ENCODE results near the gene NDUFB2. TPM values are rescaled to one million over a fixed set of nuclear protein-coding genes. Genes with fewer than 3 reads are reported as not detected.
A peak's percentile ranks its signal among the peaks of the same experiment; 100 is the strongest.

The NDUFB2 gene
- total RNA-seq, 1 donor from 2014 or later, result 682 TPM

- no peaks in the 10 kb centered on the region for H3K9me3 ChIP-seq (replicated peaks)
- H3K4me1 ChIP-seq, result peaks cover 51% of the 10 kb centered on the region
- peak; percentile 96 for TF ChIP-seq CTCF (IDR thresholded peaks at IDR 0.05; ENCODE audit: borderline replicate concordance)
- no peak overlapping the region for H3K27ac ChIP-seq (replicated peaks)
- intact Hi-C loops (cut with micrococcal nuclease), result loop anchor here (2.0 kb wide), 1 partner anchor 135 kb away; no protein-coding TSS in a partner anchor
- no peaks in the 10 kb centered on the region for H3K27me3 ChIP-seq (ENCODE audit: low read depth)
- no peak overlapping the region for H3K4me3 ChIP-seq
- H3K36me3 ChIP-seq, result no peaks in the 10 kb centered on the region
- no peak for DNase-seq
These were observed 43.0 kb upstream of the NDUFB2 start for GRCh38 chr7:140653319-140654108.

- H3K4me3 ChIP-seq, result no peak overlapping the region
- no peaks in the 10 kb centered on the region for H3K9me3 ChIP-seq (replicated peaks)
- H3K36me3 ChIP-seq, result no peaks in the 10 kb centered on the region
- intact Hi-C loops (cut with micrococcal nuclease), result no loop called here
- no peak for DNase-seq
- peaks cover 51% of the 10 kb centered on the region for H3K4me1 ChIP-seq
- no peak for TF ChIP-seq CTCF (IDR thresholded peaks at IDR 0.05; ENCODE audit: borderline replicate concordance)
- H3K27me3 ChIP-seq (ENCODE audit: low read depth), result no peaks in the 10 kb centered on the region
- no peak overlapping the region for H3K27ac ChIP-seq (replicated peaks)
These were observed 42.5 kb upstream of the NDUFB2 start for GRCh38 chr7:140654109-140654387.

GRCh38 chr7:140654661-140655060 is 41.8 kb upstream of the NDUFB2 start:
- Histone ChIP-seq H3K9me3 (replicated peaks) (no peaks in the 10 kb centered on the region), H3K4me1 (peaks cover 45% of the 10 kb centered on the region), H3K27me3 (ENCODE audit: low read depth) (no peaks in the 10 kb centered on the region), H3K27ac (replicated peaks) (no peak overlapping the region), H3K36me3 (no peaks in the 10 kb centered on the region), H3K4me3 (no peak overlapping the region)
- TF ChIP-seq CTCF (IDR thresholded peaks at IDR 0.05; ENCODE audit: borderline replicate concordance), result no peak
- DNase-seq, result no peak
- intact Hi-C loops (cut with micrococcal nuclease), result no loop called here

GRCh38 chr7:140655511-140656408 is 40.7 kb upstream of the NDUFB2 start:
- no peaks in the 10 kb centered on the region for H3K27me3 ChIP-seq (ENCODE audit: low read depth)
- TF ChIP-seq CTCF (IDR thresholded peaks at IDR 0.05; ENCODE audit: borderline replicate concordance), result no peak
- H3K36me3 ChIP-seq, result no peaks in the 10 kb centered on the region
- peaks cover 34% of the 10 kb centered on the region for H3K4me1 ChIP-seq
- peak overlapping the region; percentile 39 for H3K4me3 ChIP-seq
- intact Hi-C loops (cut with micrococcal nuclease), result no loop called here
- peak overlapping the region; percentile 50 for H3K27ac ChIP-seq (replicated peaks)
- H3K9me3 ChIP-seq (replicated peaks), result no peaks in the 10 kb centered on the region
- DNase-seq, result no peak

- TF ChIP-seq CTCF (IDR thresholded peaks at IDR 0.05; ENCODE audit: borderline replicate concordance), result no peak
- Histone ChIP-seq H3K36me3 (no peaks in the 10 kb centered on the region), H3K4me1 (peaks cover 28% of the 10 kb centered on the region), H3K27me3 (ENCODE audit: low read depth) (no peaks in the 10 kb centered on the region), H3K27ac (replicated peaks) (peak overlapping the region; percentile 50), H3K9me3 (replicated peaks) (no peaks in the 10 kb centered on the region), H3K4me3 (peak overlapping the region; percentile 39)
- intact Hi-C loops (cut with micrococcal nuclease), result no loop called here
- DNase-seq, result no peak
These were observed 39.7 kb upstream of the NDUFB2 start for GRCh38 chr7:140656548-140657515.
